NT2/D1 (cell line): ENCODE data around the gene OR7C2.

Experiments
- SUZ12 ChIP-seq: IDR thresholded peaks from 2 replicates; pipeline ENCODE4 v1.6.1; 2011; ENCODE audit not compliant: insufficient read length, insufficient read depth; ENCODE audit errors: extremely low read depth
- ZNF274 ChIP-seq: IDR thresholded peaks from 2 replicates; pipeline ENCODE4 v1.6.1; 2011; ENCODE audit warnings: mild to moderate bottlenecking, low read depth, low read length

- TF ChIP-seq SUZ12 (no peak), ZNF274 (no peak)
Observed at GRCh38 chr19:14941189-14941588, at the start of gene OR7C2.
